NK-92 (cell line): ENCODE results near the gene IL18R1.

Experiments used
- DNase-seq: peaks from one replicate; lab custom pipeline; 2025; ENCODE audit not compliant: unreplicated experiment; lab: John Stamatoyannopoulos, UW

IL18R1 gene

GRCh38 chr2:102387763-102388546, 32.4 kb downstream of the IL18R1 start:
- DNase-seq, result no peak

GRCh38 chr2:102391565-102391964, 36.0 kb downstream of the IL18R1 start:
- no peak for DNase-seq

- no peak for DNase-seq
These were observed 36.5 kb downstream of the IL18R1 start for GRCh38 chr2:102392096-102392495.

- no peak for DNase-seq
These were observed 37.3 kb downstream of the IL18R1 start for GRCh38 chr2:102392942-102393341.

GRCh38 chr2:102396012-102396411, 40.4 kb downstream of the IL18R1 start:
- no peak for DNase-seq

- no peak for DNase-seq
These were observed 41.6 kb downstream of the IL18R1 start for GRCh38 chr2:102397209-102397608.

- no peak for DNase-seq
These were observed 44.0 kb downstream of the IL18R1 start for GRCh38 chr2:102399499-102400141.

GRCh38 chr2:102401456-102401855, 45.9 kb downstream of the IL18R1 start:
- no peak for DNase-seq

GRCh38 chr2:102401865-102402264, 46.3 kb downstream of the IL18R1 start:
- DNase-seq, result no peak

- no peak for DNase-seq
These were observed 55.4 kb downstream of the IL18R1 start for GRCh38 chr2:102410952-102411351.

- no peak for DNase-seq
These were observed 56.6 kb downstream of the IL18R1 start for GRCh38 chr2:102412199-102412598.

- DNase-seq, result no peak
These were observed 62.4 kb downstream of the IL18R1 start for GRCh38 chr2:102417946-102418345.

GRCh38 chr2:102418421-102418961, 62.9 kb downstream of the IL18R1 start:
- no peak for DNase-seq

- DNase-seq, result no peak
These were observed 64.7 kb downstream of the IL18R1 start for GRCh38 chr2:102420290-102420689.

- no peak for DNase-seq
These were observed 66.5 kb downstream of the IL18R1 start for GRCh38 chr2:102421890-102422759.

- no peak for DNase-seq
These were observed 67.3 kb downstream of the IL18R1 start, which contains the start of gene IL18RAP for GRCh38 chr2:102422910-102423309. Gene IL18RAP, plus strand, starts transcription at chr2:102423160. Its CDS starts 118 bp downstream, at chr2:102423278.

- no peak for DNase-seq
These were observed 67.8 kb downstream of the IL18R1 start for GRCh38 chr2:102423368-102423767.

- DNase-seq, result no peak
These were observed 69.2 kb downstream of the IL18R1 start for GRCh38 chr2:102424754-102425153.

- no peak for DNase-seq
These were observed 70.0 kb downstream of the IL18R1 start for GRCh38 chr2:102425441-102426132.

- DNase-seq, result no peak
These were observed 71.7 kb downstream of the IL18R1 start for GRCh38 chr2:102427249-102427648.

GRCh38 chr2:102428573-102428972, 73.0 kb downstream of the IL18R1 start:
- no peak for DNase-seq
